Endothelial cell (in vitro differentiated cells): Measurements from ENCODE around the gene ATL3. TPM values are rescaled to one million over a fixed set of nuclear protein-coding genes. Genes with fewer than 3 reads are reported as not detected.
A peak's percentile ranks its signal among the peaks of the same experiment; 100 is the strongest.
"Not testable (repeated sequence)": the region's sequence is repeated elsewhere in the genome, so short reads cannot be mapped to it uniquely, and the experiment has no call there.

Source experiments
- DNase-seq: peaks from one replicate; pipeline ENCODE4 v3.0.0; 2021; ENCODE audit warnings: low spot score
- H3K27ac Mint-ChIP-seq: one replicate; pipeline ENCODE4 v1.8.0; 2021; ENCODE audit warnings: mixed read lengths, inconsistent platforms; ENCODE audit not compliant: unreplicated experiment
- H3K27me3 Mint-ChIP-seq: one replicate; pipeline ENCODE4 v1.8.0; 2021; ENCODE audit warnings: mild to moderate bottlenecking, moderate library complexity, mixed read lengths, inconsistent platforms; ENCODE audit not compliant: unreplicated experiment
- H3K36me3 Mint-ChIP-seq: one replicate; pipeline ENCODE4 v1.8.0; 2021; ENCODE audit warnings: mild to moderate bottlenecking, low read depth, mixed read lengths, inconsistent platforms; ENCODE audit not compliant: unreplicated experiment
- H3K4me1 Mint-ChIP-seq: one replicate; pipeline ENCODE4 v1.8.0; 2021; ENCODE audit warnings: mild to moderate bottlenecking, mixed read lengths, inconsistent platforms; ENCODE audit not compliant: unreplicated experiment
- H3K4me3 Mint-ChIP-seq: one replicate; pipeline ENCODE4 v1.8.0; 2021; ENCODE audit warnings: mild to moderate bottlenecking, mixed read lengths, inconsistent platforms; ENCODE audit not compliant: unreplicated experiment
- H3K9me3 Mint-ChIP-seq: one replicate; pipeline ENCODE4 v1.8.0; 2021; ENCODE audit warnings: mixed read lengths, inconsistent platforms; ENCODE audit not compliant: unreplicated experiment
- CTCF ChIP-seq: fragments of 200-600 bp; sonication (generic); IDR thresholded peaks from one replicate; pipeline ENCODE4 v1.5.0; 2021; ENCODE audit warnings: antibody characterized with exemption; ENCODE audit not compliant: unreplicated experiment
- total RNA-seq: library from RNA; stranded (reverse); fragmentation: NEBNext Ultra II Directional; extraction: Animal tissue kit (Norgen Biotek cat#: 25700); gene quantifications from one replicate; pipeline ENCODE4 v1.2.1, GENCODE V29; 2021; ENCODE audit not compliant: unreplicated experiment

Gene ATL3
- total RNA-seq, 1 donor from 2014 or later, result 35.6 TPM

- Mint-ChIP-seq H3K4me1 (no peaks in the 10 kb centered on the region), H3K9me3 (no peaks in the 10 kb centered on the region), H3K27ac (no peak overlapping the region), H3K27me3 (peaks cover 3% of the 10 kb centered on the region), H3K36me3 (peaks cover 13% of the 10 kb centered on the region), H3K4me3 (no peak overlapping the region)
- DNase-seq, result no peak
- peak; percentile 79 for TF ChIP-seq CTCF
Measured at GRCh38 chr11:63639199-63639832, 31.9 kb downstream of the ATL3 start.

DNA sequence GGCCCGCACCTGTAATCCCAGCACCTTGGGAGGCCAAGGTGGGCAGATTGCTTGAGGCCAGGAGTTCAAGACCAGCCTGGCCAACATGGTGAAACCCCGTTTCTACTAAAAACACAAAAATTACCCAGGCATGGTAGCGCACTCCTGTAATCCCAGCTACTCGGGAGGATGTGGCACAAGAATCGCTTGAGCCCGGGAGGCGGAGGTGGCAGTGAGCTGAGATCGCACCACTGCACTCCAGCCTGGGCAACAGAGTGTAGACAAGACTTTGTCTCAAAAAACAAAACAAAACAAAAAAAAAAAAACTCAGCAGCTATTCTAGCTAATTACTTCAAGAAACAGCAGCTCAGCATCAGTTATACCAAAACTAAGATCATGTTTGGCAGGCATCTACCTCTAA, 32.7 kb downstream of the ATL3 start:
- not testable (repeated sequence) for H3K27ac Mint-ChIP-seq, H3K4me1 Mint-ChIP-seq, H3K4me3 Mint-ChIP-seq, H3K9me3 Mint-ChIP-seq, DNase-seq, H3K27me3 Mint-ChIP-seq
- H3K36me3 Mint-ChIP-seq, result peaks cover 11% of the 10 kb centered on the region

GRCh38 chr11:63635762-63636465, 35.3 kb downstream of the ATL3 start:
- no peaks in the 10 kb centered on the region for H3K27me3 Mint-ChIP-seq
- H3K36me3 Mint-ChIP-seq, result peaks cover 24% of the 10 kb centered on the region
- no peak overlapping the region for H3K27ac Mint-ChIP-seq

DNA sequence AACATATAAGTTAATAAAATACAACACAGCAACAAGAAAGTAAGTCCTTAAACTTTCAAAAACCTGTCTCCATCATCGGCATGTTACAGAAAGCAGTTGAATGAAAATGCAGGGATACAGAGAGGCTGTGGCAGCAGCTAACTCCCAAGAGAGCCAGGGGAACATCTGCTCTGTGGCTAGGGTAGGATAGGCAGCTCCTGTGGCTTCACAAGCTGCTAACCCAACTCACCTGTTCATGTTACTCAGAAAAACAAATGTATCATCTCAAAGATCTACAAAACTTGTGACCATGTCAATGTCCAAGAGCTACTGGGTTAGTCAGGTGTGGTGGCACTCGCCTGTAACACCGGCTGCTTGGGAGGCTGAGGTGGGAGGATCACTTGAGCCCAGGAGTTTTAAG, 41.8 kb downstream of the ATL3 start:
- Mint-ChIP-seq H3K27me3 (no peaks in the 10 kb centered on the region), H3K27ac (no peak overlapping the region)

More at GRCh38 chr11:63635762-63636465, 35.3 kb downstream of the ATL3 start:
- Mint-ChIP-seq H3K4me1 (no peaks in the 10 kb centered on the region), H3K9me3 (no peaks in the 10 kb centered on the region), H3K4me3 (peak overlapping the region; percentile 39)
- peak; percentile 71 for DNase-seq
- TF ChIP-seq CTCF, result peak; percentile 62

GRCh38 chr11:63623513-63624140, 47.5 kb downstream of the ATL3 start:
- no peak overlapping the region for H3K27ac Mint-ChIP-seq
- no peaks in the 10 kb centered on the region for H3K36me3 Mint-ChIP-seq
- H3K4me1 Mint-ChIP-seq, result no peaks in the 10 kb centered on the region
- TF ChIP-seq CTCF, result no peak
- no peaks in the 10 kb centered on the region for H3K9me3 Mint-ChIP-seq
- peaks cover 2% of the 10 kb centered on the region for H3K27me3 Mint-ChIP-seq
- no peak for DNase-seq
- H3K4me3 Mint-ChIP-seq, result no peak overlapping the region

More for the DNA sequence above, 41.8 kb downstream of the ATL3 start:
- no peak for DNase-seq
- peaks cover 26% of the 10 kb centered on the region for H3K36me3 Mint-ChIP-seq
- no peak for TF ChIP-seq CTCF
- H3K9me3 Mint-ChIP-seq, result no peaks in the 10 kb centered on the region
- H3K4me3 Mint-ChIP-seq, result no peak overlapping the region
- H3K4me1 Mint-ChIP-seq, result no peaks in the 10 kb centered on the region
